K562 (cell line): ENCODE results near the gene PRKAR2B. TPM values are rescaled to one million over a fixed set of nuclear protein-coding genes. Genes with fewer than 3 reads are reported as not detected.
A peak's percentile ranks its signal among the peaks of the same experiment; 100 is the strongest.

Experiments
- ATAC-seq: fragments of 200-7000 bp; cut with Tn5 transposase; 3 replicates; pipeline ENCODE4 v1.9.1; 2020; ENCODE audit warnings: moderate library complexity
- BruUV-seq: library from RNA; stranded (reverse); fragments of 400-500 nt; replicated peaks from 2 replicates; lab custom pipeline; 2021; lab: Mats Ljungman, UMichigan
- CTCF ChIA-PET: fragments of 300-600 bp; formaldehyde crosslinking; extraction: SDS; loops from one replicate; lab custom pipeline; 2021; ENCODE audit warnings: low intra/inter-chr PET ratio; lab: Yijun Ruan, JAX
- POLR2A ChIA-PET: fragments of 300-600, 350-650 bp; sonication (Branson Sonifier 250); formaldehyde crosslinking; extraction: SDS; loops from one replicate; lab custom pipeline; 2021; ENCODE audit warnings: antibody characterized with exemption, inconsistent platforms; lab: Yijun Ruan, JAX
- DNase-seq, 4 experiments: peaks; one replicate each; pipeline versions ENCODE4 v3.0.0 to v3.0.0-alpha.2; 2011 to 2018; ENCODE audit warnings: low spot score in 3 of 4, mixed read lengths in 3 of 4; ENCODE audit errors: extremely low read depth in 1 of 4
- FAIRE-seq: peaks from 2 replicates; lab custom pipeline; 2011; peaks lifted over from hg19 to GRCh38; lab: Jason Lieb, UNC
- H2AFZ ChIP-seq: 2 replicates; pipeline ENCODE4 v1.6.0; 2011; ENCODE audit warnings: low read depth, low read length, control low read depth, inconsistent platforms
- H3K27ac ChIP-seq: fragments of 200-600 bp; 3 replicates; pipeline ENCODE4 v1.8.0; 2011; ENCODE audit warnings: low read depth, mild to moderate bottlenecking, control low read depth, inconsistent platforms, low read length, moderate library complexity, mixed read lengths; ENCODE audit errors: extremely low read depth
- H3K27me3 ChIP-seq, 2 experiments: fragments of 300-600 bp in 1 of 2; 2 replicates in 1 of 2; 3 replicates in 1 of 2; pipeline versions ENCODE4 v1.6.0 to v1.8.0; 2011; ENCODE audit warnings: inconsistent platforms in 2 of 2, low read length in 2 of 2, mild to moderate bottlenecking in 1 of 2, mixed read lengths in 1 of 2, moderate library complexity in 1 of 2; ENCODE audit not compliant: control insufficient read depth in 2 of 2, insufficient read depth in 2 of 2
- H3K36me3 ChIP-seq: fragments of 300-600 bp; 3 replicates; pipeline ENCODE4 v1.8.0; 2011; ENCODE audit warnings: mild to moderate bottlenecking, low read length, inconsistent platforms; ENCODE audit not compliant: control insufficient read depth, insufficient read depth
- H3K4me1 ChIP-seq, 2 experiments: fragments of 200-600 bp in 1 of 2; replicated peaks in 1 of 2; 2 replicates in 1 of 2; 3 replicates in 1 of 2; pipeline versions ENCODE4 v1.5.1 to v1.8.0; 2011; ENCODE audit warnings: inconsistent platforms in 2 of 2, low read length in 2 of 2, mild to moderate bottlenecking in 1 of 2, mixed read lengths in 1 of 2, moderate library complexity in 1 of 2; ENCODE audit not compliant: control insufficient read depth in 2 of 2, insufficient read depth in 2 of 2
- H3K4me2 ChIP-seq: 2 replicates; pipeline ENCODE4 v1.6.1; 2011; ENCODE audit warnings: low read length, control low read depth, inconsistent platforms, mixed read lengths; ENCODE audit not compliant: insufficient read depth
- H3K4me3 ChIP-seq: fragments of 200-600 bp; sonication (generic), shearing (Covaris generic); 2 replicates; pipeline ENCODE4 v1.5.1; 2016; ENCODE audit warnings: control low read depth, inconsistent platforms
- H3K79me2 ChIP-seq: fragments of 200-600 bp; 3 replicates; pipeline ENCODE4 v1.8.0; 2011; ENCODE audit warnings: low read length, inconsistent platforms; ENCODE audit not compliant: control insufficient read depth, insufficient read depth
- H3K9ac ChIP-seq, 2 experiments: 2 replicates each; pipeline versions ENCODE4 v1.6.0 to v1.6.1; 2011; ENCODE audit warnings: low read depth in 2 of 2, low read length in 2 of 2, control low read depth in 1 of 2, inconsistent platforms in 1 of 2, mild to moderate bottlenecking in 1 of 2, mixed read lengths in 1 of 2; ENCODE audit not compliant: insufficient read depth in 1 of 2
- H3K9me1 ChIP-seq: one replicate; pipeline ENCODE4 v1.6.0; 2011; ENCODE audit warnings: inconsistent platforms, mild to moderate bottlenecking, low read length, moderate library complexity; ENCODE audit not compliant: control insufficient read depth, insufficient read depth
- H3K9me3 ChIP-seq: replicated peaks from 2 replicates; pipeline ENCODE4 v1.5.1; 2011; ENCODE audit warnings: low read depth, low read length, inconsistent platforms; ENCODE audit not compliant: control insufficient read depth, insufficient read depth
- H4K20me1 ChIP-seq: replicated peaks from 2 replicates; pipeline ENCODE4 v1.6.1; 2011; ENCODE audit warnings: low read length, inconsistent platforms, mixed read lengths; ENCODE audit not compliant: control insufficient read depth, insufficient read depth
- CBX5 ChIP-seq: IDR thresholded peaks from 2 replicates; pipeline ENCODE4 v1.6.1; 2014; ENCODE audit warnings: low read depth, borderline replicate concordance
- DACH1 ChIP-seq: fragments of 450-650 bp; IDR thresholded peaks from 2 replicates; pipeline ENCODE4 v1.6.1; 2018; ENCODE audit not compliant: partially characterized antibody
- FIP1L1 ChIP-seq: fragments of 200-400 bp; formaldehyde crosslinking; IDR thresholded peaks from 2 replicates; pipeline ENCODE4 v1.6.1; 2018; ENCODE audit warnings: mild to moderate bottlenecking, low read depth, low read length; ENCODE audit not compliant: poor library complexity, severe bottlenecking
- GABPB2 ChIP-seq: fragments of 250-450 bp; sonication (Bioruptor Pico); conservative IDR thresholded peaks from 2 replicates; pipeline ENCODE4 v1.5.1; 2021; ENCODE audit warnings: mild to moderate bottlenecking
- GTF2A2 ChIP-seq: IDR thresholded peaks from 2 replicates; pipeline ENCODE4 v1.6.1; 2016; ENCODE audit warnings: mild to moderate bottlenecking, missing genetic modification characterization, missing compliant biosample characterization
- HMG20A ChIP-seq: fragments of 450-650 bp; formaldehyde crosslinking; conservative IDR thresholded peaks from 2 replicates; pipeline ENCODE4 v1.4.0; 2020; ENCODE audit warnings: mild to moderate bottlenecking, mixed read lengths
- NCOA6 ChIP-seq: fragments of 450-650 bp; IDR thresholded peaks from 2 replicates; pipeline ENCODE4 v1.6.1; 2017; ENCODE audit warnings: mild to moderate bottlenecking
- NR1H2 ChIP-seq: sonication (generic); formaldehyde crosslinking; IDR thresholded peaks from 2 replicates; pipeline ENCODE4 v1.4.0; 2020; ENCODE audit warnings: mild to moderate bottlenecking, missing genetic modification reagents
- POLR3G ChIP-seq: IDR thresholded peaks from 2 replicates; pipeline ENCODE4 v1.6.1; 2011; ENCODE audit not compliant: insufficient read length, insufficient replicate concordance; ENCODE audit errors: extremely low read depth
- PTBP1 ChIP-seq: fragments of 200-400 bp; formaldehyde crosslinking; IDR thresholded peaks from 2 replicates; pipeline ENCODE4 v1.6.1; 2017; ENCODE audit warnings: low read depth, low read length
- SETDB1 ChIP-seq: IDR thresholded peaks from one replicate; pipeline ENCODE4 v1.6.1; 2012; ENCODE audit warnings: low read length, control low read depth, inconsistent platforms
- ZNF165 ChIP-seq: fragments of 250-450 bp; sonication (Bioruptor Pico); IDR thresholded peaks from 2 replicates; pipeline ENCODE4 v1.4.0; 2020; ENCODE audit warnings: borderline replicate concordance
- ZNF217 ChIP-seq: sonication (generic); formaldehyde crosslinking; IDR thresholded peaks from 2 replicates; pipeline ENCODE4 v1.8.0; 2022; ENCODE audit warnings: mild to moderate bottlenecking, missing genetic modification reagents
- ZNF23 ChIP-seq: fragments of 250-450 bp; sonication (Bioruptor Pico); IDR thresholded peaks from 2 replicates; pipeline ENCODE4 v1.4.0; 2020; ENCODE audit warnings: mild to moderate bottlenecking
- in situ Hi-C: fragments of 300-500 bp; cut with MboI; formaldehyde crosslinking; loops from 4 replicates; pipeline ENCODE4 v1.15.0; 2018; ENCODE audit warnings: inconsistent platforms, mixed read lengths
- intact Hi-C: fragments of 100-400 bp; cut with micrococcal nuclease; formaldehyde crosslinking; loops from 2 replicates; pipeline ENCODE4 v1.14.2; 2022
- polyA plus RNA-seq, 8 experiments: library from polyadenylated mRNA; depleted of rRNA in 4 of 8; stranded (reverse) in 5 of 8; unstranded in 3 of 8; fragments of >200 nt; fragmentation: Nextera tagmentation in 2 of 8; fragmentation: Illumina TruSeq in 1 of 8; extraction: Ambion mirVana in 2 of 8; extraction: Trizol in 1 of 8; gene quantifications; 2 replicates each; pipeline versions ENCODE4 v1.2.1 to v1.2.3, GENCODE V29; 2011 to 2014; ENCODE audit warnings: inconsistent platforms in 1 of 8, missing spikeins in 1 of 8
- total RNA-seq, 7 experiments: library from RNA; depleted of rRNA in 6 of 7; stranded (reverse); fragments of >200 nt in 6 of 7; fragmentation: Illumina TruSeq in 2 of 7; extraction: Trizol in 2 of 7; gene quantifications; 2 replicates each; pipeline versions ENCODE4 v1.2.1 to v1.2.3, GENCODE V29; 2011 to 2021; ENCODE audit warnings: low replicate concordance in 1 of 7
- TF ChIP-seq, protein P1 (sequence below): fragments of 250-450 bp; sonication (Bioruptor Pico); IDR thresholded peaks from 2 replicates; pipeline ENCODE4 v1.5.1; 2021; ENCODE audit warnings: mild to moderate bottlenecking
- TF ChIP-seq, protein P2 (sequence below): fragments of 450-650 bp; IDR thresholded peaks from 2 replicates; pipeline ENCODE4 v1.6.1; 2017; ENCODE audit warnings: antibody characterized with exemption, mild to moderate bottlenecking
- TF ChIP-seq, protein P3 (sequence below): fragments of 250-450 bp; sonication (Bioruptor Pico); IDR thresholded peaks from 2 replicates; pipeline ENCODE4 v1.9.0; 2021; ENCODE audit warnings: mild to moderate bottlenecking

The PRKAR2B gene
- total and polyA plus RNA-seq, 9 of the 15 experiments (the other 6 are each of a cell fraction or from before 2014, with no cell fraction given) = 59.0 to 173 (median 129) TPM

DNA sequence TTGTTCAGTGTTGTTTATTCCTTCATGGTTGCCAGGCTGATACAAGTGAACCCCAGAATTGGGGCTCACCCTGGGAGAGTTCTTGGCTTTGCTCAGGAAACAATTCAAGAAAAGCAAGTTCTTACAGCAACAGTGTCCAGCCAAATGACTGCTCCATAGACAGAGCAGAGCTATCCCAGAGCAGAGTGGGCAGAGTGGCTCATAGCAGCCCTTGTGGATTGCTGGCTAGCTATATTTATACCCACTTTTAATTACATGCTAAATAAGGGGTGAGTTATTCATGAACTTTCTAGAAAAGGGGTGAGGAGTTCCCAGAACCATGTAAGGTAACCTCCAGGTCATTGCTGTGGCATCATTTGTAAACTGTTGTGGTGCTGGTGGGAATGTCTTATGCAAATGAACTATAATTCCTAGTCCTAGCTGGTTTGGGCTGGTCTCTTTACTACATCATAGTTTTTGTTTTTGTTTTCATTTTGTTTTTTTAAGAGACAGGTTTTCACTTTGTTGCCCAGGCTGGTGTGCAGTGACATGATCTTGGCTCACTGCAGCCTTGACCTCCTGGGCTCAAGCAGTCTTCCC lies 64.4 kb downstream of the PRKAR2B start:
- FAIRE-seq = no peak
- H3K4me2 ChIP-seq = no peak overlapping the region; the same call in 1 of the 2 replicates
- intact Hi-C loops (no loop called here), in situ Hi-C loops (no loop called here)
- peaks cover 24% of the 10 kb centered on the region for H3K36me3 ChIP-seq
- no peak overlapping the region; a peak in 2 of 4 replicates for H3K9ac ChIP-seq
- peak; percentile 35 for ATAC-seq
- H3K9me1 ChIP-seq = no peaks in the 10 kb centered on the region
- H3K79me2 ChIP-seq = peaks cover 97% of the 10 kb centered on the region
- DNase-seq = no peak
- no TSS peak for BruUV-seq
- no peaks in the 10 kb centered on the region for H4K20me1 ChIP-seq
- no peak overlapping the region for H3K4me3 ChIP-seq
- no peak overlapping the region for H2AFZ ChIP-seq
- peaks cover 14 to 47% of the 10 kb centered on the region in 2 experiments; a peak in 4 of 5 replicates for H3K4me1 ChIP-seq
- ChIA-PET CTCF (interaction anchor here (0.7 kb wide), 1 partner anchor 168 kb away, joined by 3 read pairs; no protein-coding TSS in a partner anchor), POLR2A (interaction anchor here (0.7 to 1.3 kb wide), 7 partner anchors 10 to 387 kb away, joined by 3 to 4 read pairs (median 3); no protein-coding TSS in a partner anchor)
- H3K27ac ChIP-seq = peak overlapping the region; percentile 63
- no peaks in the 10 kb centered on the region for H3K27me3 ChIP-seq
- no peaks in the 10 kb centered on the region for H3K9me3 ChIP-seq
- TF ChIP-seq ZNF217 (CRISPR knock-in tag) (no peak), PTBP1 (no peak), ZNF23 (CRISPR knock-in tag) (no peak), GABPB2 (CRISPR knock-in tag) (no peak), ZNF165 (no peak), HMG20A (CRISPR knock-in tag) (no peak), NCOA6 (no peak), FIP1L1 (no peak), SETDB1 (no peak), CBX5 (no peak), NR1H2 (0 out of 2 replicates have a peak, but pooled peaks have one; percentile 6), POLR3G (no peak), GTF2A2 (no peak), DACH1 (no peak)
- TF ChIP-seq, protein P1, sequence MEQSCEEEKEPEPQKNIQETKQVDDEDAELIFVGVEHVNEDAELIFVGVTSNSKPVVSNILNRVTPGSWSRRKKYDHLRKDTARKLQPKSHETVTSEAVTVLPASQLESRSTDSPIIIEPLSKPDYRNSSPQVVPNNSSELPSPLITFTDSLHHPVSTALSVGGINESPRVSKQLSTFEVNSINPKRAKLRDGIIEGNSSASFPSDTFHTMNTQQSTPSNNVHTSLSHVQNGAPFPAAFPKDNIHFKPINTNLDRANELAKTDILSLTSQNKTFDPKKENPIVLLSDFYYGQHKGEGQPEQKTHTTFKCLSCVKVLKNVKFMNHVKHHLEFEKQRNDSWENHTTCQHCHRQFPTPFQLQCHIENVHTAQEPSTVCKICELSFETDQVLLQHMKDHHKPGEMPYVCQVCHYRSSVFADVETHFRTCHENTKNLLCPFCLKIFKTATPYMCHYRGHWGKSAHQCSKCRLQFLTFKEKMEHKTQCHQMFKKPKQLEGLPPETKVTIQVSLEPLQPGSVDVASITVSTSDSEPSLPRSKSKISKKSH = no peak
- TF ChIP-seq, protein P2, sequence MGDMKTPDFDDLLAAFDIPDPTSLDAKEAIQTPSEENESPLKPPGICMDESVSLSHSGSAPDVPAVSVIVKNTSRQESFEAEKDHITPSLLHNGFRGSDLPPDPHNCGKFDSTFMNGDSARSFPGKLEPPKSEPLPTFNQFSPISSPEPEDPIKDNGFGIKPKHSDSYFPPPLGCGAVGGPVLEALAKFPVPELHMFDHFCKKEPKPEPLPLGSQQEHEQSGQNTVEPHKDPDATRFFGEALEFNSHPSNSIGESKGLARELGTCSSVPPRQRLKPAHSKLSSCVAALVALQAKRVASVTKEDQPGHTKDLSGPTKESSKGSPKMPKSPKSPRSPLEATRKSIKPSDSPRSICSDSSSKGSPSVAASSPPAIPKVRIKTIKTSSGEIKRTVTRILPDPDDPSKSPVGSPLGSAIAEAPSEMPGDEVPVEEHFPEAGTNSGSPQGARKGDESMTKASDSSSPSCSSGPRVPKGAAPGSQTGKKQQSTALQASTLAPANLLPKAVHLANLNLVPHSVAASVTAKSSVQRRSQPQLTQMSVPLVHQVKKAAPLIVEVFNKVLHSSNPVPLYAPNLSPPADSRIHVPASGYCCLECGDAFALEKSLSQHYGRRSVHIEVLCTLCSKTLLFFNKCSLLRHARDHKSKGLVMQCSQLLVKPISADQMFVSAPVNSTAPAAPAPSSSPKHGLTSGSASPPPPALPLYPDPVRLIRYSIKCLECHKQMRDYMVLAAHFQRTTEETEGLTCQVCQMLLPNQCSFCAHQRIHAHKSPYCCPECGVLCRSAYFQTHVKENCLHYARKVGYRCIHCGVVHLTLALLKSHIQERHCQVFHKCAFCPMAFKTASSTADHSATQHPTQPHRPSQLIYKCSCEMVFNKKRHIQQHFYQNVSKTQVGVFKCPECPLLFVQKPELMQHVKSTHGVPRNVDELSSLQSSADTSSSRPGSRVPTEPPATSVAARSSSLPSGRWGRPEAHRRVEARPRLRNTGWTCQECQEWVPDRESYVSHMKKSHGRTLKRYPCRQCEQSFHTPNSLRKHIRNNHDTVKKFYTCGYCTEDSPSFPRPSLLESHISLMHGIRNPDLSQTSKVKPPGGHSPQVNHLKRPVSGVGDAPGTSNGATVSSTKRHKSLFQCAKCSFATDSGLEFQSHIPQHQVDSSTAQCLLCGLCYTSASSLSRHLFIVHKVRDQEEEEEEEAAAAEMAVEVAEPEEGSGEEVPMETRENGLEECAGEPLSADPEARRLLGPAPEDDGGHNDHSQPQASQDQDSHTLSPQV = peak; percentile 32; the same call in 1 of the 2 replicates
- TF ChIP-seq, protein P3, sequence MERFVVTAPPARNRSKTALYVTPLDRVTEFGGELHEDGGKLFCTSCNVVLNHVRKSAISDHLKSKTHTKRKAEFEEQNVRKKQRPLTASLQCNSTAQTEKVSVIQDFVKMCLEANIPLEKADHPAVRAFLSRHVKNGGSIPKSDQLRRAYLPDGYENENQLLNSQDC (CRISPR knock-in tag) = no peak
